ENCODE data around the gene FKRP.

DNA sequence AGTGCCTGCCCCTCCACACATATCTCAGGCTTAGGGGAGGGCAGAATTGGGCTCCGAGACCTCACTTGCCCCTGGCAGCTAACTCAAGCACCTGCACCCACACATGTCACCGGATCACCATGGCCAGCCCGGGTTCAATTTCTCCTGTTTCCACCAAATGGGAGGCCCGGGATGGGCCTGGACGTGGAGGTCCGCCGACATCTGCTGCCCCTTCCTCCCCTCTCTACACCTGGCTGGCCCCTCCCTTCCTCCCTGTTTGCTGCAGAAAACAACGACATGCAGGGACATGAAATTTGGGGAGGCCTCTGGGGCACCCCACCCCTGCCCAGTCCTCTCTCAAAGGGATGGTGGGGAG, 30.3 kb upstream of the FKRP start:
- TF ChIP-seq, protein P1, sequence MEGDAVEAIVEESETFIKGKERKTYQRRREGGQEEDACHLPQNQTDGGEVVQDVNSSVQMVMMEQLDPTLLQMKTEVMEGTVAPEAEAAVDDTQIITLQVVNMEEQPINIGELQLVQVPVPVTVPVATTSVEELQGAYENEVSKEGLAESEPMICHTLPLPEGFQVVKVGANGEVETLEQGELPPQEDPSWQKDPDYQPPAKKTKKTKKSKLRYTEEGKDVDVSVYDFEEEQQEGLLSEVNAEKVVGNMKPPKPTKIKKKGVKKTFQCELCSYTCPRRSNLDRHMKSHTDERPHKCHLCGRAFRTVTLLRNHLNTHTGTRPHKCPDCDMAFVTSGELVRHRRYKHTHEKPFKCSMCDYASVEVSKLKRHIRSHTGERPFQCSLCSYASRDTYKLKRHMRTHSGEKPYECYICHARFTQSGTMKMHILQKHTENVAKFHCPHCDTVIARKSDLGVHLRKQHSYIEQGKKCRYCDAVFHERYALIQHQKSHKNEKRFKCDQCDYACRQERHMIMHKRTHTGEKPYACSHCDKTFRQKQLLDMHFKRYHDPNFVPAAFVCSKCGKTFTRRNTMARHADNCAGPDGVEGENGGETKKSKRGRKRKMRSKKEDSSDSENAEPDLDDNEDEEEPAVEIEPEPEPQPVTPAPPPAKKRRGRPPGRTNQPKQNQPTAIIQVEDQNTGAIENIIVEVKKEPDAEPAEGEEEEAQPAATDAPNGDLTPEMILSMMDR (IDR thresholded peaks at IDR 0.05): no peak
- no peak for TF ChIP-seq POLR2A (IDR thresholded peaks at IDR 0.05)

Measured in heart left ventricle (tissue), 13 donors.